ENCODE data around the gene MLIP. TPM values are rescaled to one million over a fixed set of nuclear protein-coding genes. Genes with fewer than 3 reads are reported as not detected.

The MLIP gene
- total RNA-seq, 4 donors from 2014 or later: 0.64 to 4.0 TPM; not detected in 2

DNA sequence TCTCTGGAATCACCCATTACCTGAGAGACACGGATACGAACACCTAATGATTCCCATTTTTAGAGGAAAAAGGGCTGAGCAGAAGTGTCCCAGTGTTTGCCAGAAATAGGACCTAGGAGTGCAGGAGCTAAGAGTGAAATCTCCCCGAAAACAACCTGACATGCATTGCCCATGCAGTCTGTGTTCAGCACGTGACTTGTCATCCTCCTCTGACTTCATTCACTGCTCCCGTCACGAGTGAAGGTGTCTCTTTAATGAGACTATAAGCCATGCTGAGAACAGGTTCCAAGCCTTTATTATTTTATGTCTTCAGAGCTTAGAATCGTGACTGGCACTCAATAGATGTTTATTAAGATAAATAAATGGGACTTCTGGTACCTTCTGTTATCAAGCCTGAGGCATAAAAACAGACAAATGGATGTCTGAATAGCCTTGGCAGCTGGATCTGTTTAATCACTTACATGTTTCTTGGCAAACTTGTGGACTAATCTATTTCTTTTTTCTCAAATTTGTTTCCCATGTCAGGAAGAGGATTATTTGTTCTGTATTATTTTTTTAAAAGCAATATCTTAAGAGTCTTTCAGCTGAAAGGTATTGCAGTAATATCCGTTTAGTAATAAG lies 3.7 kb upstream of the MLIP start:
- WGBS, 2 donors (ENCODE audit: low coverage in 1 of 2): 72 to 82% methylated on average over 3 to 8 of the region's 8 CpGs
- TF ChIP-seq POLR2AphosphoS5 (IDR thresholded peaks at IDR 0.05) (no peak), POLR2A (IDR thresholded peaks at IDR 0.05) (no peak), EP300 (IDR thresholded peaks at IDR 0.05; ENCODE audit: low read depth) (no peak)
- TF ChIP-seq, protein P1, sequence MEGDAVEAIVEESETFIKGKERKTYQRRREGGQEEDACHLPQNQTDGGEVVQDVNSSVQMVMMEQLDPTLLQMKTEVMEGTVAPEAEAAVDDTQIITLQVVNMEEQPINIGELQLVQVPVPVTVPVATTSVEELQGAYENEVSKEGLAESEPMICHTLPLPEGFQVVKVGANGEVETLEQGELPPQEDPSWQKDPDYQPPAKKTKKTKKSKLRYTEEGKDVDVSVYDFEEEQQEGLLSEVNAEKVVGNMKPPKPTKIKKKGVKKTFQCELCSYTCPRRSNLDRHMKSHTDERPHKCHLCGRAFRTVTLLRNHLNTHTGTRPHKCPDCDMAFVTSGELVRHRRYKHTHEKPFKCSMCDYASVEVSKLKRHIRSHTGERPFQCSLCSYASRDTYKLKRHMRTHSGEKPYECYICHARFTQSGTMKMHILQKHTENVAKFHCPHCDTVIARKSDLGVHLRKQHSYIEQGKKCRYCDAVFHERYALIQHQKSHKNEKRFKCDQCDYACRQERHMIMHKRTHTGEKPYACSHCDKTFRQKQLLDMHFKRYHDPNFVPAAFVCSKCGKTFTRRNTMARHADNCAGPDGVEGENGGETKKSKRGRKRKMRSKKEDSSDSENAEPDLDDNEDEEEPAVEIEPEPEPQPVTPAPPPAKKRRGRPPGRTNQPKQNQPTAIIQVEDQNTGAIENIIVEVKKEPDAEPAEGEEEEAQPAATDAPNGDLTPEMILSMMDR (IDR thresholded peaks at IDR 0.05): no peak

DNA sequence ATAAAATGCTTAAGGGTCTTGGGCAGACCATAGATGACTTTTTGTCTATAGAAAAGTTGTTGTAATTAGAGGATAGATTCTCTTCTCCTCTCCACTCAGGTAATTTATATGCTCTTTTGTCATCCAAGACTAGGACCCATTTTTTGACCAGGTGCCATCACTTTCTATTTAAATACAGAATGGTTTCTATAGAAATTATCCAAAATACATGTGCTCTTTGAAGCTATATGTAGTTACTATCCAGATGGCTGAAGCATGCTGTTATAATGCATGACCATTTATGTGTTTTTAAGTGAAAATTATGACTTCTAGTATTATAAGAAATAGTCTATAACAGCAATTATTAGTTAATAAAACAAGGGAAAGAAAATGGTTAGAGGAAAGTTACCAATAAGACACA lies 3.0 kb upstream of the MLIP start:
- intact Hi-C loops (cut with DNase I; ENCODE audit: low total_unique reads): no loop called here
- H3K27ac ChIP-seq: no peak overlapping the region
- in situ Hi-C loops (cut with MboI; ENCODE audit: low pct_ligation_motif_present in 1 of 4, low pct_unique_long_range_greater_than_20kb in 1 of 4, low sequenced_read_pairs in 3 of 4): no loop called here
- no peaks in the 10 kb centered on the region for H3K36me3 ChIP-seq
- TF ChIP-seq POLR2AphosphoS5 (IDR thresholded peaks at IDR 0.05) (no peak), EP300 (IDR thresholded peaks at IDR 0.05; ENCODE audit: low read depth) (no peak), POLR2A (IDR thresholded peaks at IDR 0.05) (no peak)
- TF ChIP-seq, protein P1 (IDR thresholded peaks at IDR 0.05): no peak
- no peaks in the 10 kb centered on the region for H3K9me3 ChIP-seq
- no peaks in the 10 kb centered on the region for H3K27me3 ChIP-seq
- no peaks in the 10 kb centered on the region for H3K4me1 ChIP-seq
- DNase-seq: no peak
- no peak overlapping the region for H3K4me3 ChIP-seq

More for the DNA sequence above, 3.7 kb upstream of the MLIP start:
- in situ Hi-C loops (cut with MboI; ENCODE audit: low pct_ligation_motif_present in 1 of 4, low pct_unique_long_range_greater_than_20kb in 1 of 4, low sequenced_read_pairs in 3 of 4): no loop called here
- H3K9me3 ChIP-seq: no peaks in the 10 kb centered on the region
- no peak overlapping the region for H3K27ac ChIP-seq
- H3K4me3 ChIP-seq: no peak overlapping the region
- DNase-seq: no peak
- H3K27me3 ChIP-seq: no peaks in the 10 kb centered on the region
- no peaks in the 10 kb centered on the region for H3K36me3 ChIP-seq
- intact Hi-C loops (cut with DNase I; ENCODE audit: low total_unique reads): no loop called here
- H3K4me1 ChIP-seq: no peaks in the 10 kb centered on the region

DNA sequence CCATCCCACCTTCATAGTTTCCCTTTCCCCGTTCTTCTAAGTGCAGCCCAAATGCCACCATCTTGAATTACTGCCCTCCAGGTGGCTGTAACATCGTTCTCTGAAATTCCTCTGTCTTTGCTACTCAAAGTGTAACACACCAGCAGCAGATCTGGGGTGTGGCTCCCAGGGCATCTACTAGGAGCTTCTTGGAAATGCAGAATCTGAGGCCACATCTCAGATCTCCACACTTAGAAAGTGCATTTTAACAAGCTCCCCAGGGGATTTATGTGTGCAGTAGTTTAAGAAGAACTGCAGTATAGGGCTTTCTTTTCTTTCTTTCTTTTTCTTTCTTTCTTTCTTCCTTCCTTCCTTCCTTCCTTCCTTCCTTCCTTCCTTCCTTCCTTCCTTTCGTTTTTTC lies 1.7 kb upstream of the MLIP start:
- Histone ChIP-seq H3K27ac (no peak overlapping the region), H3K4me3 (no peak overlapping the region), H3K9me3 (no peaks in the 10 kb centered on the region), H3K4me1 (no peaks in the 10 kb centered on the region), H3K27me3 (no peaks in the 10 kb centered on the region), H3K36me3 (no peaks in the 10 kb centered on the region)
- no peak for DNase-seq
- intact Hi-C loops (cut with DNase I; ENCODE audit: low total_unique reads) (no loop called here), in situ Hi-C loops (cut with MboI; ENCODE audit: low pct_ligation_motif_present in 1 of 4, low pct_unique_long_range_greater_than_20kb in 1 of 4, low sequenced_read_pairs in 3 of 4) (no loop called here)
- TF ChIP-seq POLR2A (IDR thresholded peaks at IDR 0.05) (no peak), EP300 (IDR thresholded peaks at IDR 0.05; ENCODE audit: low read depth) (no peak), POLR2AphosphoS5 (IDR thresholded peaks at IDR 0.05) (no peak)
- TF ChIP-seq, protein P1 (IDR thresholded peaks at IDR 0.05): no peak
- 76 to 77% methylated on average over 2 to 3 of the region's 3 CpGs for WGBS, 2 donors (ENCODE audit: low coverage in 1 of 2)

DNA sequence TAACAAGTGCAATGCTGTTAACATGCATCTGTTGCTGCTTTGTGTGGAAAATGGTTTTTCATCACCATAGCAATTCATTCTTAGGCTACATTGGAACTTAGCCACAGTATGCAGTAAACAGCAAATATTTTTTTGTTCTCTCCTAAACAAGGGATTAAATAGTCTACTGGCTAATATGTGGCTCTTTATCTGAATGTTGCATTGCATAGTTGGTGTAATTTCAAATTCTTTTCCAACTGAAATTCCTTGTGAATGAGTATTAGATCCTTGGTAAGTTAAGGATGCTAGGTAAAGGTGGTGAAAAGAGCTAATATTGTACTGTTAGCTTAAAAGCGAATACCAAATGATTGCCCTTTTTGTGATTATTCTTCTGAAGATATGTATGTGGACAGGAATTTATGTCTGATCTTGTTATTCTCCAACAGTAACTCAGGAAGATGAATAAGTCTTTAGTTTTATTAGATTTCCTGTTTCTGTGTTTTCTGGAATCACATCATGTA lies 958 bp downstream of the MLIP start:
- no peaks in the 10 kb centered on the region for H3K9me3 ChIP-seq
- in situ Hi-C loops (cut with MboI; ENCODE audit: low pct_ligation_motif_present in 1 of 4, low pct_unique_long_range_greater_than_20kb in 1 of 4, low sequenced_read_pairs in 3 of 4) (no loop called here), intact Hi-C loops (cut with DNase I; ENCODE audit: low total_unique reads) (no loop called here)
- no peak for TF ChIP-seq POLR2A (IDR thresholded peaks at IDR 0.05)
- TF ChIP-seq POLR2AphosphoS5 (IDR thresholded peaks at IDR 0.05): no peak
- TF ChIP-seq, protein P1 (IDR thresholded peaks at IDR 0.05): no peak
- TF ChIP-seq EP300 (IDR thresholded peaks at IDR 0.05; ENCODE audit: low read depth): no peak
- H3K27ac ChIP-seq: no peak overlapping the region
- no peak overlapping the region for H3K4me3 ChIP-seq
- no peaks in the 10 kb centered on the region for H3K4me1 ChIP-seq
- H3K36me3 ChIP-seq: no peaks in the 10 kb centered on the region
- no peaks in the 10 kb centered on the region for H3K27me3 ChIP-seq
- WGBS, 2 donors (ENCODE audit: low coverage in 1 of 2): 67 to 91% methylated on average over 1 of the region's 1 CpG
- no peak for DNase-seq
